Kidney epithelial cell (primary cell): Measurements from ENCODE around the gene IQGAP1. TPM values are rescaled to one million over a fixed set of nuclear protein-coding genes. Genes with fewer than 3 reads are reported as not detected.

Experiments
- DNase-seq: peaks from one replicate; pipeline ENCODE4 v3.0.0-alpha.2; 2010; ENCODE audit warnings: low read depth
- H3K27me3 ChIP-seq: 2 replicates; pipeline ENCODE4 v1.6.0; 2011; ENCODE audit warnings: low read length; ENCODE audit not compliant: control insufficient read depth, insufficient read depth
- H3K36me3 ChIP-seq: 2 replicates; pipeline ENCODE4 v1.5.1; 2011; ENCODE audit warnings: low read length; ENCODE audit not compliant: control insufficient read depth, insufficient read depth
- H3K4me3 ChIP-seq: 2 replicates; pipeline ENCODE4 v1.5.1; 2011; ENCODE audit warnings: low read depth, mild to moderate bottlenecking, control low read depth, low read length
- CTCF ChIP-seq: IDR thresholded peaks from 2 replicates; pipeline ENCODE4 v1.5.1; 2011; ENCODE audit warnings: mild to moderate bottlenecking, moderate library complexity, low read length, control low read depth, inconsistent platforms; ENCODE audit not compliant: insufficient read depth, poor library complexity, severe bottlenecking
- total RNA-seq: library from RNA; depleted of rRNA; stranded (reverse); fragments of >200 nt; gene quantifications from 2 replicates; pipeline ENCODE4 v1.2.3, GENCODE V29; 2015

IQGAP1 gene
- total RNA-seq, 1 donor from 2014 or later, result 197 TPM

DNA sequence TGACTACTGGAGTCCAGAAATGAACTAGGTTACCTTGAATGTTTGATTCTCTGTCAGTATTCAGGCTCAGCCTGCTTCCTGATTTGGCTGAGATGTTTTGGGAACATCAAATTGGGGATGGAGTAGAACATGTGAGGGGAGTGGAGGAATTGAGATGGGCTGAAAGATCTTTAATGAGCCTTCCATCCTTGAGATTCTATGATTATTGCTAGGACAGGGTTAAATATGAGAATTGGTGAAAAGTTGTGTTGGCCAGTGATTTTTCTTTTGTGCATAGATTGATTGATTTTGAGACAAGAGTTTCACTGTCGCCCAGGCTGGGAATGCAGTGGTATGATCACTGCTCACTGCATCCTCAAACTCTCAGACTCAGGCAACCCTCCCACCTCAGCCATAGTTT is 32.4 kb downstream of the IQGAP1 start:
- TF ChIP-seq CTCF, result no peak
- no peaks in the 10 kb centered on the region for H3K27me3 ChIP-seq
- H3K4me3 ChIP-seq, result no peak overlapping the region
- H3K36me3 ChIP-seq, result no peaks in the 10 kb centered on the region
- no peak for DNase-seq

DNA sequence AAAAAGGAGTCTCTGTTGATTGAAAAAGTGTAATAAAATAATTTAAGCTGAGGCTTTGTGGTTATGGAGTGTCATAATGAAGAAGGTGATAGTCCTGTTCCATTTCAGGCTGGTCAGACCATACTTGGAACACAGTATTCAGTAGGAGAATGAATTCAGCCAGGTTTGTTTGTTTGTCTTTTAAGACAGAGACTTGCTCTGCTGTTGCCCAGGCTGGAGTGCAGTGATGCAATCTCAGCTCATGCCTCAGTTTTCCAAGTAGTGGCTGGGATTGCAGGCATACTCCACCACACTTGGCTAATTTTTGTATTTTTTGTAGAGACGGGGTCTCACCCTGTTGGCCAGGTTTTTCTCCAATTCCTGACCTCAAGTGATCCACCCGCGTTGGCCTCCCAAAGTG is 33.5 kb downstream of the IQGAP1 start:
- no peaks in the 10 kb centered on the region for H3K36me3 ChIP-seq
- no peak overlapping the region for H3K4me3 ChIP-seq
- no peak for TF ChIP-seq CTCF
- no peaks in the 10 kb centered on the region for H3K27me3 ChIP-seq
- DNase-seq, result no peak

GRCh38 chr15:90422043-90422442 is 34.0 kb downstream of the IQGAP1 start:
- H3K36me3 ChIP-seq, result no peaks in the 10 kb centered on the region
- H3K27me3 ChIP-seq, result no peaks in the 10 kb centered on the region
- no peak for TF ChIP-seq CTCF
- DNase-seq, result no peak
- no peak overlapping the region for H3K4me3 ChIP-seq

GRCh38 chr15:90422936-90423335 is 34.9 kb downstream of the IQGAP1 start:
- TF ChIP-seq CTCF, result no peak
- no peaks in the 10 kb centered on the region for H3K36me3 ChIP-seq

GRCh38 chr15:90423801-90424319 is 35.8 kb downstream of the IQGAP1 start:
- no peak for DNase-seq
- TF ChIP-seq CTCF, result no peak
- H3K36me3 ChIP-seq, result no peaks in the 10 kb centered on the region
- no peak overlapping the region for H3K4me3 ChIP-seq
- no peaks in the 10 kb centered on the region for H3K27me3 ChIP-seq

More at GRCh38 chr15:90422936-90423335, 34.9 kb downstream of the IQGAP1 start:
- no peaks in the 10 kb centered on the region for H3K27me3 ChIP-seq
- no peak overlapping the region for H3K4me3 ChIP-seq
- no peak for DNase-seq

- Histone ChIP-seq H3K36me3 (no peaks in the 10 kb centered on the region), H3K27me3 (no peaks in the 10 kb centered on the region), H3K4me3 (no peak overlapping the region)
- no peak for TF ChIP-seq CTCF
- no peak for DNase-seq
Observed at GRCh38 chr15:90425726-90426346, 37.8 kb downstream of the IQGAP1 start.
